IPS-18a (cell line): ENCODE measurements around the gene KRTAP12-4.
"Not testable (repeated sequence)": the region's sequence is repeated elsewhere in the genome, so short reads cannot be mapped to it uniquely, and the experiment has no call there.

Source experiments
- H3K27ac ChIP-seq: one replicate; pipeline ENCODE4 v1.5.1; 2013; ENCODE audit warnings: low read length
- H3K27me3 ChIP-seq: one replicate; pipeline ENCODE4 v1.6.1; 2013; ENCODE audit warnings: mild to moderate bottlenecking, low read length; ENCODE audit not compliant: control insufficient read depth, insufficient read depth
- H3K36me3 ChIP-seq: one replicate; pipeline ENCODE4 v1.6.1; 2013; ENCODE audit warnings: low read depth, low read length; ENCODE audit not compliant: control insufficient read depth
- H3K4me1 ChIP-seq: one replicate; pipeline ENCODE4 v1.6.1; 2013; ENCODE audit warnings: low read depth, low read length; ENCODE audit not compliant: control insufficient read depth
- H3K4me3 ChIP-seq: one replicate; pipeline ENCODE4 v1.5.1; 2013; ENCODE audit warnings: low read length
- H3K9ac ChIP-seq: one replicate; pipeline ENCODE4 v1.6.1; 2013; ENCODE audit warnings: mild to moderate bottlenecking, low read length, moderate library complexity
- H3K9me3 ChIP-seq: one replicate; pipeline ENCODE4 v1.6.1; 2013; ENCODE audit warnings: low read depth, low read length; ENCODE audit not compliant: control insufficient read depth

KRTAP12-4 gene

GRCh38 chr21:44697172-44697810 is 42.8 kb upstream of the KRTAP12-4 start, which contains the start of gene KRTAP10-12:
TSS of gene KRTAP10-12 (plus strand) at chr21:44697172. CDS start at chr21:44697202, 30 bp downstream.
- not testable (repeated sequence) for H3K36me3 ChIP-seq, H3K9ac ChIP-seq, H3K27ac ChIP-seq, H3K4me3 ChIP-seq, H3K27me3 ChIP-seq
- peaks cover 12% of the 10 kb centered on the region for H3K9me3 ChIP-seq
- H3K4me1 ChIP-seq: peaks cover 23% of the 10 kb centered on the region

DNA sequence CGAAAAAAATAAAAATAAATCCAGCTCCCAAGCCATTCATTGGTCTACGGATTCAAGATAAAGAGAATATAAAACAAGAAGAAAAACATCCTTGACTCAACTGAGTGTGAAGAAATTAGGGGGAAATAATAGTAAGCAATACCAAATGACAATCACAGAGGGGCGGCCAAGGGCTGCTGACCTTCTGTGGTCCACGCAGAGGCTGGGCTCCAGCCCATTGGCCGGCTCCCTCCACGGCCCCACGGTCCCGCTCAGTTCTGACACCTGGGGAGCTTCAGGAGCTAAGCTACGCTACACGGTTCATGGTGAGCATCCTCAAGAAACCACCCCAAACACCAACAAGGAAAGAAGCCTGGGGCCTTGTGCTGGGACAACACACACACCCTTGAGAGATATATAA is 42.1 kb upstream of the KRTAP12-4 start:
- no peak overlapping the region for H3K9ac ChIP-seq
- H3K27me3 ChIP-seq: no peaks in the 10 kb centered on the region

GRCh38 chr21:44695641-44696040 is 41.2 kb upstream of the KRTAP12-4 start:
- Histone ChIP-seq H3K4me1 (peaks cover 17% of the 10 kb centered on the region), H3K27me3 (no peaks in the 10 kb centered on the region)

More for the DNA sequence above, 42.1 kb upstream of the KRTAP12-4 start:
- Histone ChIP-seq H3K9me3 (peaks cover 12% of the 10 kb centered on the region), H3K27ac (no peak overlapping the region), H3K4me3 (no peak overlapping the region), H3K36me3 (no peaks in the 10 kb centered on the region), H3K4me1 (peaks cover 19% of the 10 kb centered on the region)

GRCh38 chr21:44695184-44695583 is 40.7 kb upstream of the KRTAP12-4 start:
- Histone ChIP-seq H3K4me1 (peaks cover 15% of the 10 kb centered on the region), H3K9me3 (peaks cover 12% of the 10 kb centered on the region), H3K4me3 (no peak overlapping the region), H3K36me3 (no peaks in the 10 kb centered on the region), H3K27me3 (no peaks in the 10 kb centered on the region), H3K27ac (no peak overlapping the region), H3K9ac (no peak overlapping the region)

More at GRCh38 chr21:44695641-44696040, 41.2 kb upstream of the KRTAP12-4 start:
- Histone ChIP-seq H3K36me3 (no peaks in the 10 kb centered on the region), H3K27ac (no peak overlapping the region), H3K9me3 (peaks cover 12% of the 10 kb centered on the region), H3K4me3 (no peak overlapping the region), H3K9ac (no peak overlapping the region)

GRCh38 chr21:44694776-44695175 is 40.3 kb upstream of the KRTAP12-4 start:
- Histone ChIP-seq H3K9me3 (peaks cover 12% of the 10 kb centered on the region), H3K27ac (no peak overlapping the region), H3K36me3 (no peaks in the 10 kb centered on the region), H3K4me1 (peaks cover 11% of the 10 kb centered on the region), H3K27me3 (no peaks in the 10 kb centered on the region), H3K9ac (no peak overlapping the region), H3K4me3 (no peak overlapping the region)

DNA sequence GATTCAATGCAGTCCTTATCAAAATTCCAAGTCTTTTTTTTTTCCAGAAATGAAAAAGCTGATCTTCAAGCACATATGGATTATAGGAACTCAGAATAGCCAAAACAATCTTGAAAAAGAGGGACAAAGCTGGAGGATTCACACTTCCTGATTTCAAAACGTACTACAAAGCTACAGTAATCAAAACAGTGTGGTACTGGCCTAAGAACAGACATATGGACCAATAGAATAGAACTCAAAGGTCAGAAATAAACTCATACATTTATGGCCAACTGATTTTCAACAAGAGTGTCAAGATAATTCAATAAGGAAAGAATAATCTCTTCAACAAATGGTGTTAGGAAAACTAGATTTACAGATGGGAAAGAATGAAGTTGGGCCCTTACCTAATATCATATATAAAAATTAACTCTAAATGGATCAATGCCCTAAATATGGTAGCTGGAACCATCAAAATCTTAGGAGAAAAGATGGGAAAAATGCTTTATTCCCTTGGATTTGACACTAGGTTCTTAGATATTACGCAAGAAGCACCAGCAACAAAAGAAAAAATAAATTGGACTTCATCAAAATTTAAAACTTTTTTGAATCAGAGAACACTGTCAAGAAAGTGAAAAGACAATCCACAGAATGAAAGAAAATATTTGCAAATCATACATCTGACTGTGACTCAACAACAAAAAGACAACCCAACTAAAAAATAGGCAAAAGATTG is 38.5 kb upstream of the KRTAP12-4 start:
- Histone ChIP-seq H3K9ac (no peak overlapping the region), H3K4me3 (no peak overlapping the region), H3K9me3 (peaks cover 12% of the 10 kb centered on the region), H3K27me3 (no peaks in the 10 kb centered on the region), H3K4me1 (peaks cover 5% of the 10 kb centered on the region), H3K36me3 (no peaks in the 10 kb centered on the region), H3K27ac (no peak overlapping the region)

GRCh38 chr21:44691686-44692085 is 37.2 kb upstream of the KRTAP12-4 start:
- Histone ChIP-seq H3K9ac (no peak overlapping the region), H3K27ac (no peak overlapping the region), H3K27me3 (no peaks in the 10 kb centered on the region), H3K36me3 (no peaks in the 10 kb centered on the region), H3K4me1 (peaks cover 5% of the 10 kb centered on the region), H3K4me3 (no peak overlapping the region), H3K9me3 (peaks cover 12% of the 10 kb centered on the region)

GRCh38 chr21:44689740-44690139 is 35.3 kb upstream of the KRTAP12-4 start:
- not testable (repeated sequence) for H3K27ac ChIP-seq, H3K9ac ChIP-seq, H3K4me3 ChIP-seq, H3K36me3 ChIP-seq, H3K27me3 ChIP-seq
- H3K9me3 ChIP-seq: peaks cover 12% of the 10 kb centered on the region
- peaks cover 13% of the 10 kb centered on the region for H3K4me1 ChIP-seq

DNA sequence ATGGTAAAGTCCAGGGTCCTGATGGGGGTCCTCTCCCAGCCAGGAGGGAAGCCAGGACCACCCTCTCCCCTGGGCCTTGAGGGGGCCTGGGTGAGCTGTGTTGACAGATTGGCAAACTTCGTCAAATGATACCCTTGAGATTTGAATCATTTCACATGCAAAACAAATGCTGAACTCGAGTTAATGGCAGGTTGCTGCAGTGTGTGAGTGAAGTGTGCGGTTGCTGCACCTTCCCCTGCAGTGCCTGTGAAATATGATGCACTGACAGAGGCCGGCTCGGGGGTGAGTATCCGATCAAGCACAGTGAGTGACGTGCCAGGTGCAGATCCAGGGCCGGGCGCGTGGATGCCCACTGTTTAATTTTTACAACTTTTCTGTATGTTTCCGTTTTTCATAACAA is 33.2 kb upstream of the KRTAP12-4 start:
- no peaks in the 10 kb centered on the region for H3K36me3 ChIP-seq
- H3K4me3 ChIP-seq: no peak overlapping the region
- no peak overlapping the region for H3K27ac ChIP-seq
- peaks cover 13% of the 10 kb centered on the region for H3K4me1 ChIP-seq
- H3K27me3 ChIP-seq: no peaks in the 10 kb centered on the region
- no peak overlapping the region for H3K9ac ChIP-seq
- peaks cover 4% of the 10 kb centered on the region for H3K9me3 ChIP-seq

DNA sequence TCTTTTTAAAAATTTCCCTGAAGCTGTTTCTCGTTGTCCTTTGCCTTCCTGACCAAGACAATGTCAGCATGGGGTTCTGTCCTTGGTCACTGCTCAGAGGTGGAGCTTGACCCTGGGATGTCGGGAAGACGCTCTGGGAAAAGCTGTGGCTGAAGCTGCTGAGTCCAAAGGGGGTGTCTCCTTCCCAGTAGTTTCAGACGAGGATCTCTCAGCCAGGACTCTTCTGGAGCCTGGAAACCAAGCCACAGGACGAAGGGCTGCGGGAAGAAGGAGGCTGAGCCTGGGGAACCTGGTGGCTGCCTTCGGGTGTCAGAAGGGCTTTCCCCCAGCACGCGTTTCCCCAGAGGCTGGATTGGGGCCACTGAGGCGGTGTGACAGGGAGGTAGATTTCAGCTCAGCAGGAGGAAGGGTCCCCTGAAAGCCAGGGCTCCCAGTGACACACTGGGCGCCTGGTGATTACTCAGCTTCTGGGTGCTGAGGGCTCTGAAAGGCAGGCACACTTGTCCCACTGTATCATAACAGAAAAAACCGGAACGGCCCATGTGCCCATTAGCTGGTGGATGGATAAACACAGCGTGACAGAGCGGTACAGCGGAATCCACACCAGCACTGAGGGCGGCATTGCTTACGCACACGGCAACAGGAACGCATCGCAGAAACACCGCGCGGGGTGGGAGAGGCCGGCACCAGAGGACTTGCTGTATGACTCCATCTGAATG is 32.5 kb upstream of the KRTAP12-4 start:
- Histone ChIP-seq H3K36me3 (no peaks in the 10 kb centered on the region), H3K27ac (no peak overlapping the region)

GRCh38 chr21:44686000-44686781 is 31.7 kb upstream of the KRTAP12-4 start:
- H3K27me3 ChIP-seq: no peaks in the 10 kb centered on the region
- H3K9me3 ChIP-seq: no peaks in the 10 kb centered on the region
- no peaks in the 10 kb centered on the region for H3K36me3 ChIP-seq
- H3K4me3 ChIP-seq: no peak overlapping the region
- no peak overlapping the region for H3K9ac ChIP-seq
- no peak overlapping the region for H3K27ac ChIP-seq
- H3K4me1 ChIP-seq: peaks cover 13% of the 10 kb centered on the region

More for the DNA sequence above, 32.5 kb upstream of the KRTAP12-4 start:
- Histone ChIP-seq H3K4me3 (no peak overlapping the region), H3K9ac (no peak overlapping the region), H3K4me1 (peaks cover 13% of the 10 kb centered on the region), H3K27me3 (no peaks in the 10 kb centered on the region), H3K9me3 (no peaks in the 10 kb centered on the region)
